Measurements from ENCODE around the gene AXDND1.

The AXDND1 gene

GRCh38 chr1:179541774-179542173 is 176.0 kb downstream of the AXDND1 start:
- no peak for DNase-seq (ENCODE audit: low read depth in 1 of 2, low spot score in 1 of 2)
- TF ChIP-seq CTCF (IDR thresholded peaks at IDR 0.05; ENCODE audit: insufficient read depth, low read length) (no peak), POLR2AphosphoS5 (IDR thresholded peaks at IDR 0.05; ENCODE audit: low read depth) (no peak), SPI1 (IDR thresholded peaks at IDR 0.05; ENCODE audit: borderline replicate concordance, low read depth) (no peak), GABPA (IDR thresholded peaks at IDR 0.05; ENCODE audit: low read depth) (no peak)
- H3K27me3 ChIP-seq (ENCODE audit: insufficient read depth, poor library complexity, severe bottlenecking): no peaks in the 10 kb centered on the region
- no peak overlapping the region for H3K4me3 ChIP-seq (replicated peaks; ENCODE audit: insufficient read depth, low read length)
- H3K27ac ChIP-seq (replicated peaks): no peak overlapping the region

- DNase-seq (ENCODE audit: low read depth in 1 of 2, low spot score in 1 of 2): no peak
- Histone ChIP-seq H3K4me3 (replicated peaks; ENCODE audit: insufficient read depth, low read length) (no peak overlapping the region), H3K27ac (replicated peaks) (no peak overlapping the region), H3K27me3 (ENCODE audit: insufficient read depth, poor library complexity, severe bottlenecking) (no peaks in the 10 kb centered on the region)
- TF ChIP-seq CTCF (IDR thresholded peaks at IDR 0.05; ENCODE audit: insufficient read depth, low read length) (no peak), POLR2AphosphoS5 (IDR thresholded peaks at IDR 0.05; ENCODE audit: low read depth) (no peak)
These were observed 179.6 kb downstream of the AXDND1 start for GRCh38 chr1:179545321-179545720.

GRCh38 chr1:179547021-179547535 is 181.3 kb downstream of the AXDND1 start:
- H3K27me3 ChIP-seq (ENCODE audit: insufficient read depth, poor library complexity, severe bottlenecking): no peaks in the 10 kb centered on the region
- no peak overlapping the region for H3K4me3 ChIP-seq (replicated peaks; ENCODE audit: insufficient read depth, low read length)
- DNase-seq (ENCODE audit: low read depth in 1 of 2, low spot score in 1 of 2): no peak
- H3K27ac ChIP-seq (replicated peaks): no peak overlapping the region
- TF ChIP-seq POLR2AphosphoS5 (IDR thresholded peaks at IDR 0.05; ENCODE audit: low read depth): no peak
- no peak for TF ChIP-seq SPI1 (IDR thresholded peaks at IDR 0.05; ENCODE audit: borderline replicate concordance, low read depth)
- no peak for TF ChIP-seq GABPA (IDR thresholded peaks at IDR 0.05; ENCODE audit: low read depth)
- no peak for TF ChIP-seq CTCF (IDR thresholded peaks at IDR 0.05; ENCODE audit: insufficient read depth, low read length)
- TF ChIP-seq REST (IDR thresholded peaks at IDR 0.05; ENCODE audit: insufficient replicate concordance, low read depth): no peak

GRCh38 chr1:179548666-179549367 is 183.0 kb downstream of the AXDND1 start:
- Histone ChIP-seq H3K27ac (replicated peaks) (no peak overlapping the region), H3K27me3 (ENCODE audit: insufficient read depth, poor library complexity, severe bottlenecking) (no peaks in the 10 kb centered on the region), H3K4me3 (replicated peaks; ENCODE audit: insufficient read depth, low read length) (no peak overlapping the region)
- TF ChIP-seq GABPA (IDR thresholded peaks at IDR 0.05; ENCODE audit: low read depth): no peak
- TF ChIP-seq REST (IDR thresholded peaks at IDR 0.05; ENCODE audit: insufficient replicate concordance, low read depth): no peak
- TF ChIP-seq SPI1 (IDR thresholded peaks at IDR 0.05; ENCODE audit: borderline replicate concordance, low read depth): no peak
- no peak for TF ChIP-seq POLR2AphosphoS5 (IDR thresholded peaks at IDR 0.05; ENCODE audit: low read depth)
- TF ChIP-seq CTCF (IDR thresholded peaks at IDR 0.05; ENCODE audit: insufficient read depth, low read length): no peak
- DNase-seq (ENCODE audit: low read depth in 1 of 2, low spot score in 1 of 2): no peak

Data from HL-60 (cell line).